HG03039 (cell line): ENCODE results near the gene STARD8.
"Not testable (repeated sequence)": the region's sequence is repeated elsewhere in the genome, so short reads cannot be mapped to it uniquely, and the experiment has no call there.

ENCODE experiments used
- ATAC-seq: cut with Tn5 transposase; IDR thresholded peaks from one replicate; pipeline ENCODE4 v1.9.1; 2021; ENCODE audit warnings: mild to moderate bottlenecking, moderate library complexity; ENCODE audit not compliant: unreplicated experiment

Gene STARD8

DNA sequence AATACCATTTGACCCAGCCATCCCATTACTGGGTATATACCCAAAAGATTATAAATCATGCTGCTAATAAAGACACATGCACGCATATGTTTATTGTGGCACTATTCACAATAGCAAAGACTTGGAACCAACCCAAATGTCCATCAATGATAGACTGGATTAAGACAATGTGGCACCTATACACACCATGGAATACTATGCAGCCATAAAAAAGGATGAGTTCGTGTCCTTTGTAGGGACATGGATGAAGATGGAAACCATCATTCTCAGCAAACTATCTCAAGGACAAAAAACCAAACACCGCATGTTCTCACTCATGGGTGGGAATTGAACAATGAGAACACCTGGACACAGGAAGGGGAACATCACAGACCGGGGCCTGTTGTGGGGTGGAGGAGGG, 9.0 kb downstream of the STARD8 start:
- not testable (repeated sequence) for ATAC-seq

- no peak for ATAC-seq
These were observed 11.1 kb downstream of the STARD8 start for GRCh38 chrX:68658530-68658929.

DNA sequence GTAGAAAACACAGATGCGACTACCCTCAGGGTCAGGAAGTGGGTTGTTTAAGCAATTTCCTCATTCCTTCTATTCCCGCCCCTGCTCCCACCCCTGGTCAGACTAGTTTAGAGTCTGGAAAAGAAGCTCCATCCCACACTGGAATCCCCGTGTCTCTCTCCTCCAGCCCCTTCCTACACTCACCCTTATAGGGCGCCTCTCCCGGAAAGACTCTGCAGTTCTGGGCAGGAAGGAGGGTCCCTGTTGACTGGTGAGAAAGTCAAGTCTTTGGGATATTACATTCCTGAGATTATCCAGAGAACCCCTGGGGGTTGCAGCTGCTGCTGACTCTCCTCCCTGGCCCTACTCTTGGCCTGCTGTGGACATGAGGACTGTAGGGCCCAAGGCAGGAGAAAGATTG, 11.9 kb downstream of the STARD8 start:
- no peak for ATAC-seq

GRCh38 chrX:68659786-68660185, 12.3 kb downstream of the STARD8 start:
- ATAC-seq, result no peak

DNA sequence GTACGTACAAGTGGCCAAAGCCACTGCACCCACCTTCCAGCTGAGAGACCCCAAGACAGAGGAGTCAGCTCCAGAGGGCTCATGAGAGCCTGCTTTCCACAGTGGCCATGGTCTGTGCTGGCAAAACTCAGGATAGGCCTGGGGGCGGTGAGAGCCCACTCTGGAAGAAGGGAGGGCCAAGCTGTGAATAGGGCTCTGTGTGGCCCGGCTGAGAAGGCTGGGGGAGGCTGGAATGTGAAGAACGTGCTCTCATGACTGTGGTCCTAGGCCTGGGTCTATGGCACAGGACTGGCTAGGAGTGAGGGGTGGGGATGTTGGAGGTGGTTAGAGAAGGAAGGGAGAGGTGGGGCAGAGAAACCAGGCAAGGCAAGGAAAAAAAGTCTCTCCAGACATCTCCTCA, 13.3 kb downstream of the STARD8 start:
- ATAC-seq, result no peak

DNA sequence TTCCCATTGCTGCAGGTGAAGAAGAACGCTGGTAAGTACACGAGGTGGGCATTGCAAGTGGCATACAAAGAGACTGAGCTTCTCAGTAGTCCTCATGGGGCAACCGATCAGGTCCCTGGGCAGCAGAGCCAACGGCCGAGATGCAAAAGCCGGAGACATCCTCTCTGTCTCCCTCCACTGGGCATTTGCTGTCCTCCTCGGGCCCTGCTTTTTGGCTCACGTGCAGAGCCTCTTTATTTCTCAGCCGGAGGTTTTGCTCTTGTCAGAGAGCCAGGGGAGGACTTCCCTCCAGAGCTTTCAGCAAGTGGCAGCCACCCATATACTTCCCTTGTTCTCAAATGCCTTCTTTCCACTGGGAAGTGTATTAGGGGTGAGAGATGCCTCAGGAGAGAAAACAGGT, 18.0 kb downstream of the STARD8 start:
- no peak for ATAC-seq

- no peak for ATAC-seq
These were observed 19.1 kb downstream of the STARD8 start for GRCh38 chrX:68666580-68666979.

DNA sequence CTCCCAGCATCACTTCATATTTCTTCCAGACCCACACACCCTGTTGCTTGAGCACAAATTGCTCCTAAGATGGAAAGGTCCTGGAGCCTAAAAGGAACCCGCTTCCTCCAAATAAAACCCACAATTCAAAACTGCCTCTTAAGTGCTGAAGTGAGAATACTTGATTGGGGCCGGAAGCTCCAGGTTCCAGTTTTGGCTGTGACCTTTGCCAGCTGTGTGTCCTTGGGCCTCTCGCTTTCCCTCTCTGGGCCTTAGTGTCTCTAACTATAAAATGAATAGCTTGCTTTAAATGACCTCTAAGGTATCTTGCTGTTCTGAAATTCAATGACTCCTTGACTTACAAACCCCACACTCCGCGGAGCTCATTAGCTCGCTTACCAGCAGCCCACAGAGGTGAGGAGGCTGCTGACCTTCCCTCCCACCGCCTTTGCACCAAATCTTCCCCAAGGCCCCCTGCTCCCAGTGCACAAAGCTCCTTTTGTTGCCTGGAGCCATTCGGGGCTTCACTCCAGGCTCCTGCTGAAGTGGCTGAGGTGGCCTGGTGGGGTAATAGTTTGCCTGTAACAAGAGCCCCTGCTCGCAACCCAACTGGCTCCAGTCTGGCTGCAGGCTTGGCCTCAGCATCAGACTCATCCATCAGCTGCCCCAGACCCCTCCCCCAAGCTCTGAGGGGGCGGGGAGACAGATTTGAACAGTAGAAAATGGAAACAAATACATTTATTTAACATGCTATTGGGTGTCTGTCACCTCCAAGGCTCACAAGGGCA, 21.8 kb downstream of the STARD8 start:
- ATAC-seq, result no peak

DNA sequence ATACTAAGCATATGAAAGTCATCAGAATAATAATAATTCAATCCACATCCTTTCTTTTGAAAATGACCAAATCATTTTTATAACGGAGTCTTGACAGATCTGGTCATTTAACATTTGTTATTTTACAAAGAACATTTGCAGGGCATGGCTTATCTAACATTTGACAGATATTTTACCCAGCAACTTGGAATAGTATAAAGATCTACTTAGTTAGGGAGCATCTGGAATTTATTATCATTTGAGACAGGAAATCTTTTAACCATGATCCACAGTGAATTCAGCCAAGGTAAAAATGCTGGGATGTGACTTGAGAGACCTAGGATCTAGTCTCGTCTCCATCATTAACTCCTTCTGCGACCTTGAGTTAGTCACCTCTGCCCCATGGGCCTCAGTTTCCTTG, 22.4 kb downstream of the STARD8 start:
- ATAC-seq, result no peak

GRCh38 chrX:68671221-68671620, 23.8 kb downstream of the STARD8 start:
- ATAC-seq, result no peak

DNA sequence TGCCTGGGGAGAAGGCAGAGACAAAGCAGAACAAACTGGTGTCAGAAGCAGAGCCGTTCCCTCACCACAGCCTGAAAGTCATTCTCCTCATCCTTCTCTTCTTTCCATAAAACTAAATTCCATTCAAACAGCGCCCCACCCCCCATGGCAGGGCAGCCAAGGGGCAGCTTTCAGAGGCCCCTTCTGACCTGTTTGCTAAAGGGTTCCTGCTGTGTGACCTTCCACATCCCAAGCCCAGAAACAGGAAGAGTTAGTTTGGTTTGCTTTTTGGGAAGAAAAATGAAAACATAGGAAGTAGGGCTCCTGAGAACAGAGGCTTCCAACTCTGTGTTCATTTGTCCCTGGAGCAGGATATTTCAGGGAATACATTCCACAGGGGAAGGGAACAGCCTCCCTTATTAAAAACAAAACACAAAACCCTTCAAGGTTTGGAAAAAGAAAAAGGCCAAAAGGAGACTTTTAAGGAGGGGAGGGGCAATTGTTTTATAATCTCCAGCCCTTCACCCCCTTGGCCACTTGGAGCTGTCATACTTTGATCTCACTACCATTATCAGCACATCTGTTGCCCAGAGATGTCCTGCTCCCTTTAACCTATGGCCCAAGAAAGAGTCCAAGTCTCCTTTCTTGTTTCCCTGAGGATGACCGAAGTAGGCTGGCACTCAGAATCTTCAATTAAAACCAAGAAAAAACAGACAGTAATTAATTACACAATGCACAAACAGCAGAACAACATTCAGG, 25.3 kb downstream of the STARD8 start:
- ATAC-seq, result no peak

DNA sequence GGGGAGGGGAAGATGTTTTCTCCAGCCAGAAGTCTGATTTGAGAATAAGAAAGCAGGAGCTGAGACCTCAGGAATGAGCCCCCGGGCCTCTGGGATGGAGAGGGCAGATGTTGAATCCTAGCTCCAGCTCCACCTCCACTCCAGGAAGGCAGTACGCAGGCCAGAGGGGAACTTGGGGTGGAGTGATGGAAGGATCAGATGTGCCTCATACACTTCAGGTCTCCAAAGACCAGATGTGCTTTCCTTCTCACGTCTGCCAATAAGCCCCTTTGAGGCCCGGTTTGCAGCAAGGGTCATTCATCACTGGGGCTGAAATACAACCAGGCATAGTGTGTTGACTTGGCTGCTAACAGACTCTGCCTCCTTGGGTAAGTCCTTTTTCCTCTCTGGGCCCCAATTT, 28.1 kb downstream of the STARD8 start:
- no peak for ATAC-seq

DNA sequence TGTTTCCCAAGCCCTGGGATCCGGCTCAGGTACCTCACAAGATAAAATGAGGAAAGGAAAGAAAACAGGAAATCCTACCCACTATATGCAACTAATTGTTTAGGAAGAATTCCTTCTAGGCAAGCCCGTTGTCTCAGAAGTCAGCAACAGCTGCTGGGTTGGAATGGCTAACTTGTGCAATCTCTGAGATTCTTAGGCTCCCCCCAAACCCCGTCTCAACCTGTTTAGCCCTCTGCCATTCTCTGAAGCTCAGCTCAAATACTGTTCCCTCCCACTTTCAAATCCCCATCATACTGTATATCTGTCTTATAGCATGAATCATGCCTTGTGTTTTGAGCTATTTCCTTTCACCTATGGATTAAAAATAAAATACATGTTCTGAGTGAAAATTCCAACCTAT, 28.9 kb downstream of the STARD8 start:
- ATAC-seq, result no peak

DNA sequence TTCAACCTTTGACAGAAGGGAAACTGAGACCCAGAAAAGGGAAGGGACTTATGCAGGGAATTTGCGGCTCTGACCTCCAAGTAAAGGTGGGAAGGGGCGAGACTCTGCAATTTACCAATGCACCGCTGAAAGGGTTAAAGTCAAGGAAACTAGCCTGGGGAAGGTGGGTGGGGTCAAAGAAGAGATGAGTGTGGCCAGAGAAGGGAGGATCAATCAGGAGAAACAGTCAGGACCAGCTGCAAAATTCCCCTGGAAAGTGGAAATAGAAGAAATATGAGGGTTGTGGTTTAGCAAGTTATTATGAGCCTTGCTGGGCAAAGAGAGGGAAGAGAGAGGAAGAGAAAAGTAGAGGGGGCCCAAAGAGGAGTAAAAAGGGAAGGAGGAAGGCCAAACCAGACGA, 30.5 kb downstream of the STARD8 start:
- ATAC-seq, result no peak

- ATAC-seq, result no peak
These were observed 34.0 kb downstream of the STARD8 start for GRCh38 chrX:68681443-68681941.

- ATAC-seq, result no peak
These were observed 35.3 kb downstream of the STARD8 start for GRCh38 chrX:68682790-68683189.

GRCh38 chrX:68683580-68683979, 36.1 kb downstream of the STARD8 start:
- ATAC-seq, result no peak

DNA sequence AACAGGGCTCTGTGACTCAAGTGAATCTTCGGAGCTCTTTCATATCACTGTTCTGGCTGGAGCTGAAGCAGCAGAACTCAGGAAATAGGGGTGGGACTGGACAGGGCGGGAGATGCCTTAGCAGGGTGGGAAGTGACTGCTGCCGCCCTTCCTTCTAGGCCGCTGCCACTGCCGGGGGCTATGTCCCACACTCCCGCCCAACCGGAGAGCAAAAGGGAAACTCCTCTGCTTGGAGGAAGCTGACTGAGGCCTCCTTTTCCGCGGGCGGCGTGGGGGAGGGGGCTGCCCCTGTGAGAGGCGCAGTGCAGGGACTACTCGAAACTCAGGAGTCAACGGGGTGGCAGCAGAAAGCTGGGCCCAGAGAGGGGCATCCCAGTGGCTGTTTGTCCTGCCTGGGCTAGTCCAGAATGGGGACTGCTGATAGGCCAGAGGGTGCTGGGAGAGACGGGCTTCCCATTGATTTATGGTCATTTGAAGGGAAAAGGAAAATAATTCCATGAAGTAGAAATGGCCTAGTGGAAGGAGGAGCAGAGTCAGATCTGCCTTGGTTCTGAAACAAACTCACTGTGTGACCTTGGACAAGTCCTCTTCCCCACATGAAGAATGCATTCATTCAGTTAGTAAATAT, 36.9 kb downstream of the STARD8 start:
- no peak for ATAC-seq

DNA sequence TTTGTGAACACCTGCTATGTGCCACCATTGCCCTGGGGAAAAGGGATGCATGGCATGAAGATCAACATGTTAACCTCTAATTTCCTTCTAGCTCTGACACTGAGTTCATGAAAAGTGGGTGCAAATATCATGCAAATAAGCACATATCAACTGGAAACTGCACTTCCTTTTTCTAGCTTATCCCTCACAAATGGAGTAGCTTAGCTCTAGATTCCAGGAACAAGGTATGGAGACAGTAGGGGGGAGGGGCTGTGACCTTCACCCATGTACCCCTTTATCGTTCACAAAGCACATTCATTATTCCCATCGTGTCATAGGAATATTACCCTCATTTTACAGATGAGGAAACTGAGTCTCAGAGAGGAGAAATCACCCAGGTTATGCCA, 37.4 kb downstream of the STARD8 start:
- no peak for ATAC-seq

GRCh38 chrX:68685685-68686084, 38.2 kb downstream of the STARD8 start:
- no peak for ATAC-seq

DNA sequence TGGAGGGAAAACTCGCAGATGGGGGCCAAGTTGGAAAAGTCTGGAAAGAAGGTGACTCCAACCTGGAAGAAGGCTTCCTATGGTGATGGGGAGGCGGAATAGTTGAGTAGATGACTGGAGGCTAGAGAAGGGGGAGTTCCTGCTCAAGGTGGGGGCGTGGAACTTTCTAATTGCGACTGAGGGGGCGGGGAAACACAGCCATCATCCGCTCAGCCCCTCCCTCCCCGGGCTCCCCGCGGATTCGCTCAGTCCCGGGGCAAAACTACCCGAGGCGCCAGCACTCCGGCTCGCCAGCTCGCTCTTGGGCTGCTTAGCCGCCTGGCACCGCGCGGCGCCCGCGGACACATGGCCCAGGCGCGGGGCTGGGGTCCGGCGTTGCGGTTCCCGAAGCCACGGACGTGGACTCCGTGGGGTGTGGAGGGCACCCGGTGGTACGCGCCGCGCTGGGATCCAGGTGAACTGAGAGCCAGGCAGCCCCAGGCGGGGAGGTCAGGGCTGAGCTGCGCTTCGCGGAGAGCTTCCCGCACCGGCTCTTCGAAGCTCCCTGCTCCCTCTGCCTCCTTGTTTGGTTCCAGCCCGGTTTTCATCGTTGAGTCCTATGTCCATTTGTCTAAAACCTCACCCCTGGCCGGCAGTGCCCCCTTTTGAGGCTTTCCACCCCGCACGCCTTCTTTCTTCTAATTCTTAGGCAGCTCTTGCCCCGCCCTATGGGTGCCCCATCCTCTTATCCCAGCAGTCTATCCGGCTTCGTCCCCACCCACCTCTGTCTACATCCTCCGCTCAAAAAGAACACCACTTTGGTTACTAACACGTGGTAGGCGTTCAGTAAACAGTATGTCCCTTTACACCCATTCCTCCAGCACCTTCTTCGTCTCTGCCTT, 38.9 kb downstream of the STARD8 start:
- no peak for ATAC-seq
